IPS DF 6.9 (cell line): ENCODE data around the gene RASGRP4.
"Not testable (repeated sequence)": the region's sequence is repeated elsewhere in the genome, so short reads cannot be mapped to it uniquely, and the experiment has no call there.

Experiments used
- DNase-seq: peaks from one replicate; pipeline ENCODE4 v3.0.0-alpha.2; 2013; ENCODE audit warnings: low read depth, low spot score
- H3K27ac ChIP-seq: one replicate; pipeline ENCODE4 v1.5.1; 2013; ENCODE audit warnings: low read length, control low read depth
- H3K27me3 ChIP-seq: 2 replicates; pipeline ENCODE4 v1.6.1; 2013; ENCODE audit warnings: mild to moderate bottlenecking, low read length; ENCODE audit not compliant: control insufficient read depth, insufficient read depth
- H3K36me3 ChIP-seq: 2 replicates; pipeline ENCODE4 v1.6.1; 2013; ENCODE audit warnings: low read length; ENCODE audit not compliant: control insufficient read depth, insufficient read depth
- H3K4me1 ChIP-seq: 2 replicates; pipeline ENCODE4 v1.6.1; 2013; ENCODE audit warnings: low read length; ENCODE audit not compliant: control insufficient read depth, insufficient read depth
- H3K4me3 ChIP-seq: 2 replicates; pipeline ENCODE4 v1.5.1; 2013; ENCODE audit warnings: mild to moderate bottlenecking, low read length
- H3K9me3 ChIP-seq: 2 replicates; pipeline ENCODE4 v1.6.1; 2013; ENCODE audit warnings: low read length, inconsistent platforms; ENCODE audit not compliant: control insufficient read depth, insufficient read depth
- WGBS: extraction: QIAGEN DNeasy Blood & Tissue Kit; methylation state at CpG from one replicate; pipeline ENCODE4 v1.1.7; 2013; ENCODE audit warnings: mixed read lengths, missing lambda C conversion rate; ENCODE audit not compliant: insufficient read length, insufficient coverage; 5-methylcytosine and 5-hydroxymethylcytosine counted together

RASGRP4 gene

GRCh38 chr19:38433268-38433733, 7.3 kb upstream of the RASGRP4 start, which contains the start of gene RYR1:
Gene RYR1 (plus strand): TSS chr19:38433691. CDS start chr19:38433830, 139 bp downstream.
- H3K9me3 ChIP-seq: no peaks in the 10 kb centered on the region
- DNase-seq: no peak
- WGBS: no CpG with 5 or more reads among the region's 20 CpGs
- H3K27me3 ChIP-seq: no peaks in the 10 kb centered on the region
- no peak within 1 kb of the TSS for H3K27ac ChIP-seq
- H3K36me3 ChIP-seq: no peaks in the 10 kb centered on the region
- no peaks in the 10 kb centered on the region for H3K4me1 ChIP-seq
- peak within 1 kb of the TSS; percentile 38; the same call in 1 of the 2 replicates for H3K4me3 ChIP-seq

DNA sequence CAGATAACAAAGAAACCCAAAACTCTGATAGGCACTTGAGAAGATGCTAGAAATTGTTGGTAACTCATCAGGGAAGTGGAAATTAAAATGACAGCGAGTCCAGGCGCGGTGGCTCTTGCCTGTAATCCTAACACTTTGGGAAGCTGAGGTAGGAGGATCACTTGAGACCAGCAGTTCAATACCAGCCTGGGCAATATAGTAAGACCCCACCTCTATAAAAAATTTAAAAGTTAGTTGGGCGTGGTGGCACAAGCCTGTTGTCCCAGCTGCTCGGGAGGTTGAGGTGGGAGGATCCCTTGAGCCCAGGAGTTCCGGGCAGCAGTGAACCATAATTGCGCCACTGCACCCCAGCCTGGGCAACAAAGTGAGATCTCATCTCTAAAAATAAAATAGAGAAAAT, 4.9 kb upstream of the RASGRP4 start:
- Histone ChIP-seq H3K27ac (no peak overlapping the region), H3K9me3 (no peaks in the 10 kb centered on the region), H3K36me3 (no peaks in the 10 kb centered on the region), H3K4me3 (no peak overlapping the region), H3K4me1 (peaks cover 2% of the 10 kb centered on the region; the same call in 1 of the 2 replicates), H3K27me3 (no peaks in the 10 kb centered on the region)
- no peak for DNase-seq
- WGBS: no CpG with 5 or more reads among the region's 7 CpGs

DNA sequence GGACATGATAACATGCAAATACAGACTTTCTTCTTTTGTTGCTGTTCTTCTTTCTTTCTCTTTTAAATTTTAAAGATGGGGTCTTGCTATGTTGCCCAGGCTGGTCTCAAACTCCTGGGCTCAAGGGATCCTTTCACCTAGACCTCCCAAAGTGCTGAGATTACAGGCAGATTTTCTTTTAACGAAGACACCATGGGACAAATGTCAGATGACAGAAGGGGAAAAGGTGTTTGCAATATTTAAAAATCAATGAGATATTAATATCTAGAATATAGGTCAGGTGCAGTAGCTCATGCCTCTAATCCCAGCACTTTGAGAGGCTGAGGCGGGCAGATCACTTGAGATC, 3.8 kb upstream of the RASGRP4 start:
- no peaks in the 10 kb centered on the region for H3K27me3 ChIP-seq
- no peaks in the 10 kb centered on the region for H3K9me3 ChIP-seq
- no peak for DNase-seq
- H3K4me3 ChIP-seq: no peak overlapping the region
- no peak overlapping the region for H3K27ac ChIP-seq
- H3K36me3 ChIP-seq: no peaks in the 10 kb centered on the region
- peaks cover 7% of the 10 kb centered on the region for H3K4me1 ChIP-seq
- WGBS: no CpG with 5 or more reads among the region's 2 CpGs

- no peak overlapping the region for H3K27ac ChIP-seq
- H3K9me3 ChIP-seq: no peaks in the 10 kb centered on the region
- no peak overlapping the region for H3K4me3 ChIP-seq
- H3K4me1 ChIP-seq: peaks cover 7% of the 10 kb centered on the region
- no peak for DNase-seq
- no peaks in the 10 kb centered on the region for H3K27me3 ChIP-seq
- WGBS: no CpG with 5 or more reads among the region's 14 CpGs
- no peaks in the 10 kb centered on the region for H3K36me3 ChIP-seq
These were observed 3.2 kb upstream of the RASGRP4 start for GRCh38 chr19:38429055-38429810.

DNA sequence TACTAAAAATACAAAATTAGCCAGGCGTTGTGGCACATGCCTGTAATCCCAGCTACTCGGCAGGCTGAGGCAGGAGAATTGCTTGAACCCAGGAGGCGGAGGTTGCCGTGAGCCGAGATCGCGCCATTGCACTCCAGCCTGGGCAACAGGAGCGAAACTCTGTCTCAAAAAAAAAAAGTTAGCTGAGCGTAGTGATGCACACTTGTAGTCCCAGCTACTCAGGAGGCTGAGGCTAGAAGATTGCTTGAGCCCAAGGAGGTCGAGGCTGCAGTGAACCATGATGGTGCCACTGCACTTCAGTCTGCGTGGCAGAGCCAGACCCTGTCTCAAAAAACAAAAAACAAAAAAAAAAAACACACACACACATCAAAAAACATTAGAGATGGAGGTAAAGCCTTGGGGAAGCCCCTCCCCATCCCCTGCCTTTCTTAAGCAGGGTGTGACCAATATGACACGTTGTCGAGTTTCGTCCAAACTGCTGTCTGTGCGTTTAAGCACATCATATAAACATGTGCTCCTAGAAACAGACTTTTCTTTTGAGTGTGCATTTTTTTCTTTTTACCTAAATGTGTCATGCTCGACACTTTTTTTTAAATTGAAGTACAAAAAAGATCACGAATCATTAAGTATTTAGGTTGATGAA, 1.1 kb upstream of the RASGRP4 start:
- not testable (repeated sequence) for H3K4me1 ChIP-seq, H3K36me3 ChIP-seq, H3K27ac ChIP-seq, H3K9me3 ChIP-seq, H3K27me3 ChIP-seq, DNase-seq, H3K4me3 ChIP-seq
- WGBS: no CpG with 5 or more reads among the region's 17 CpGs

- H3K4me1 ChIP-seq: peaks cover 7% of the 10 kb centered on the region
- no peaks in the 10 kb centered on the region for H3K9me3 ChIP-seq
- no peak for DNase-seq
- no peaks in the 10 kb centered on the region for H3K27me3 ChIP-seq
- no peak overlapping the region for H3K27ac ChIP-seq
- no CpG with 5 or more reads among the region's 7 CpGs for WGBS
- H3K36me3 ChIP-seq: no peaks in the 10 kb centered on the region
- H3K4me3 ChIP-seq: no peak overlapping the region
These were observed 703 bp downstream of the RASGRP4 start for GRCh38 chr19:38425222-38425809.

- peaks cover 7% of the 10 kb centered on the region for H3K4me1 ChIP-seq
- no peak for DNase-seq
- no peaks in the 10 kb centered on the region for H3K9me3 ChIP-seq
- H3K27me3 ChIP-seq: no peaks in the 10 kb centered on the region
- H3K36me3 ChIP-seq: no peaks in the 10 kb centered on the region
- H3K4me3 ChIP-seq: no peak overlapping the region
- no peak overlapping the region for H3K27ac ChIP-seq
- no CpG with 5 or more reads among the region's 5 CpGs for WGBS
These were observed 1.7 kb downstream of the RASGRP4 start for GRCh38 chr19:38424272-38424671.

GRCh38 chr19:38422438-38422837, 3.6 kb downstream of the RASGRP4 start:
- no peak overlapping the region for H3K27ac ChIP-seq
- H3K9me3 ChIP-seq: no peaks in the 10 kb centered on the region

GRCh38 chr19:38421856-38422255, 4.2 kb downstream of the RASGRP4 start:
- Histone ChIP-seq H3K27ac (no peak overlapping the region), H3K36me3 (no peaks in the 10 kb centered on the region), H3K27me3 (no peaks in the 10 kb centered on the region), H3K4me3 (no peak overlapping the region), H3K4me1 (peaks cover 8% of the 10 kb centered on the region), H3K9me3 (no peaks in the 10 kb centered on the region)
- no peak for DNase-seq
- no CpG with 5 or more reads among the region's 14 CpGs for WGBS

More at GRCh38 chr19:38422438-38422837, 3.6 kb downstream of the RASGRP4 start:
- WGBS: no CpG with 5 or more reads among the region's 7 CpGs
- H3K36me3 ChIP-seq: no peaks in the 10 kb centered on the region
- DNase-seq: no peak
- H3K4me3 ChIP-seq: no peak overlapping the region
- no peaks in the 10 kb centered on the region for H3K27me3 ChIP-seq
- peaks cover 10% of the 10 kb centered on the region for H3K4me1 ChIP-seq

DNA sequence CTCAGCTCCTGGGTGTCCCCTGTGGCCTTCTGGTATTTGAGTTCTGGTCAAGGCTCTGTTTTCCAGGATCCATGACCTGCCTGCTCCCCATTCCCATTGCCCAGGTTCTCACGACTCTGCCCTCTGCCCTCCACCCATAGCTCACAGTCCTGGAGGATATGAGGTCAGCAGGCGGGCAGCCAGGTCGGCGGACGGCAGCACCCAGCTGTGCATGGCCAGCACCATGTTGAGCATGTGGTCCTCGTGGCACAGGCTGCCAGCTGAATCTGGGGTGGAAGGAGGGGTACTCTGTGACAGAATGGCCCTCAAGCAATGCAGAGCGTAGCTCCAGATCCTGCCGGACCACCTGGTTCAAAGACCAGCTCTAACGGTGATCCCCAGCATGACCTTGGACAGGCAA, 5.1 kb downstream of the RASGRP4 start:
- no CpG with 5 or more reads among the region's 9 CpGs for WGBS
- H3K27me3 ChIP-seq: no peaks in the 10 kb centered on the region
- H3K9me3 ChIP-seq: no peaks in the 10 kb centered on the region
- H3K4me1 ChIP-seq: peaks cover 8% of the 10 kb centered on the region
- no peak overlapping the region; the same call in 1 of the 2 replicates for H3K4me3 ChIP-seq
- DNase-seq: no peak
- no peak overlapping the region for H3K27ac ChIP-seq
- H3K36me3 ChIP-seq: no peaks in the 10 kb centered on the region
